Endothelial cell (in vitro differentiated cells): Measurements from ENCODE around the gene ATP6V0D1. TPM values are rescaled to one million over a fixed set of nuclear protein-coding genes. Genes with fewer than 3 reads are reported as not detected.

Experiments used
- DNase-seq: peaks from one replicate; pipeline ENCODE4 v3.0.0; 2021; ENCODE audit warnings: low spot score
- H3K27ac Mint-ChIP-seq: one replicate; pipeline ENCODE4 v1.8.0; 2021; ENCODE audit warnings: mixed read lengths, inconsistent platforms; ENCODE audit not compliant: unreplicated experiment
- H3K27me3 Mint-ChIP-seq: one replicate; pipeline ENCODE4 v1.8.0; 2021; ENCODE audit warnings: mild to moderate bottlenecking, moderate library complexity, mixed read lengths, inconsistent platforms; ENCODE audit not compliant: unreplicated experiment
- H3K36me3 Mint-ChIP-seq: one replicate; pipeline ENCODE4 v1.8.0; 2021; ENCODE audit warnings: mild to moderate bottlenecking, low read depth, mixed read lengths, inconsistent platforms; ENCODE audit not compliant: unreplicated experiment
- H3K4me1 Mint-ChIP-seq: one replicate; pipeline ENCODE4 v1.8.0; 2021; ENCODE audit warnings: mild to moderate bottlenecking, mixed read lengths, inconsistent platforms; ENCODE audit not compliant: unreplicated experiment
- H3K4me3 Mint-ChIP-seq: one replicate; pipeline ENCODE4 v1.8.0; 2021; ENCODE audit warnings: mild to moderate bottlenecking, mixed read lengths, inconsistent platforms; ENCODE audit not compliant: unreplicated experiment
- H3K9me3 Mint-ChIP-seq: one replicate; pipeline ENCODE4 v1.8.0; 2021; ENCODE audit warnings: mixed read lengths, inconsistent platforms; ENCODE audit not compliant: unreplicated experiment
- total RNA-seq: library from RNA; stranded (reverse); fragmentation: NEBNext Ultra II Directional; extraction: Animal tissue kit (Norgen Biotek cat#: 25700); gene quantifications from one replicate; pipeline ENCODE4 v1.2.1, GENCODE V29; 2021; ENCODE audit not compliant: unreplicated experiment
- TF ChIP-seq, protein P1 (sequence below): fragments of 200-600 bp; sonication (generic); IDR thresholded peaks from one replicate; pipeline ENCODE4 v1.5.0; 2021; ENCODE audit warnings: antibody characterized with exemption; ENCODE audit not compliant: unreplicated experiment

The ATP6V0D1 gene
- total RNA-seq, 1 donor from 2014 or later: 107 TPM

DNA sequence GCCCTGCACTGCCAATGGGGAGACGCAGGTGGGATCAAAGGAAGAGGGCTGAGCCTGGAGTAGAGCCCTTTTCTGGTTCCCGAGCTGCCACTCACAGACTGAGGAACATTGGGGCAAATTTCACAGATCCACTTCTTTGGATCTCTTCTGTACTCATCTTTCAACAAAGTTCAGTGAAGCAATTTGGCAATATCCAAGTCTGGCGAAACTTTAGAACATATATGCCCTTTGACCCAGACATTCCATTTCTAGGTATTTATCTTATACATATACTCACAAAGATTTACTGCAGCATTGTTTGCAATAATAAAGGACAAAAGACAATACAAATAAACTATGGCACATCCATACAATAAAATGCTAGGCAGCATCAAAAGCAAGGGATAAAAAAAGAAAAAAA, 69.6 kb downstream of the ATP6V0D1 start:
- H3K27ac Mint-ChIP-seq: no peak overlapping the region
- H3K36me3 Mint-ChIP-seq: peaks cover 12% of the 10 kb centered on the region
- H3K4me1 Mint-ChIP-seq: peaks cover 9% of the 10 kb centered on the region
- H3K4me3 Mint-ChIP-seq: no peak overlapping the region
- DNase-seq: no peak
- peaks cover 4% of the 10 kb centered on the region for H3K27me3 Mint-ChIP-seq
- TF ChIP-seq, protein P1, sequence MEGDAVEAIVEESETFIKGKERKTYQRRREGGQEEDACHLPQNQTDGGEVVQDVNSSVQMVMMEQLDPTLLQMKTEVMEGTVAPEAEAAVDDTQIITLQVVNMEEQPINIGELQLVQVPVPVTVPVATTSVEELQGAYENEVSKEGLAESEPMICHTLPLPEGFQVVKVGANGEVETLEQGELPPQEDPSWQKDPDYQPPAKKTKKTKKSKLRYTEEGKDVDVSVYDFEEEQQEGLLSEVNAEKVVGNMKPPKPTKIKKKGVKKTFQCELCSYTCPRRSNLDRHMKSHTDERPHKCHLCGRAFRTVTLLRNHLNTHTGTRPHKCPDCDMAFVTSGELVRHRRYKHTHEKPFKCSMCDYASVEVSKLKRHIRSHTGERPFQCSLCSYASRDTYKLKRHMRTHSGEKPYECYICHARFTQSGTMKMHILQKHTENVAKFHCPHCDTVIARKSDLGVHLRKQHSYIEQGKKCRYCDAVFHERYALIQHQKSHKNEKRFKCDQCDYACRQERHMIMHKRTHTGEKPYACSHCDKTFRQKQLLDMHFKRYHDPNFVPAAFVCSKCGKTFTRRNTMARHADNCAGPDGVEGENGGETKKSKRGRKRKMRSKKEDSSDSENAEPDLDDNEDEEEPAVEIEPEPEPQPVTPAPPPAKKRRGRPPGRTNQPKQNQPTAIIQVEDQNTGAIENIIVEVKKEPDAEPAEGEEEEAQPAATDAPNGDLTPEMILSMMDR: no peak
- no peaks in the 10 kb centered on the region for H3K9me3 Mint-ChIP-seq

DNA sequence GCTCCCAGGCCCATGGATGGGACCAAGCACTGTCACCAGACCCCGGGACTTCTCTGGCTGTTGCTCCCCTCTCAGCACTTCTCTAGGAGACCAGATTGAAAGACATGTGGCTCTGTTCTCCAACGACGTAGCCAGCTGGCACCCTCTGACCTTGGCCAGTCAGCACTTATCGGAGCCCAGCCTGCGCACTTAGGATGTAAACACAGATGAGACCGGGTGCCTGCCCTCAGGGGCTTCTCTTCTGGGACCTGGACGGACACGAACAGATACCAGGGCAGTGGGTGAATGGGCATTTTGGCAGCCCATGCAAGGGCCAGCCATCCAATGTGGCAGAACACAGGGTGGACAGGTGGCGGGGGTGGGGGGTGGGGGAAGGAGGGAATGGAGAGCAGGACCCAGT, 71.3 kb downstream of the ATP6V0D1 start:
- TF ChIP-seq, protein P1: no peak
- H3K27me3 Mint-ChIP-seq: peaks cover 4% of the 10 kb centered on the region
- H3K36me3 Mint-ChIP-seq: peaks cover 11% of the 10 kb centered on the region
- DNase-seq: no peak
- peaks cover 5% of the 10 kb centered on the region for H3K4me1 Mint-ChIP-seq
- H3K9me3 Mint-ChIP-seq: no peaks in the 10 kb centered on the region
- H3K4me3 Mint-ChIP-seq: no peak overlapping the region
- no peak overlapping the region for H3K27ac Mint-ChIP-seq

DNA sequence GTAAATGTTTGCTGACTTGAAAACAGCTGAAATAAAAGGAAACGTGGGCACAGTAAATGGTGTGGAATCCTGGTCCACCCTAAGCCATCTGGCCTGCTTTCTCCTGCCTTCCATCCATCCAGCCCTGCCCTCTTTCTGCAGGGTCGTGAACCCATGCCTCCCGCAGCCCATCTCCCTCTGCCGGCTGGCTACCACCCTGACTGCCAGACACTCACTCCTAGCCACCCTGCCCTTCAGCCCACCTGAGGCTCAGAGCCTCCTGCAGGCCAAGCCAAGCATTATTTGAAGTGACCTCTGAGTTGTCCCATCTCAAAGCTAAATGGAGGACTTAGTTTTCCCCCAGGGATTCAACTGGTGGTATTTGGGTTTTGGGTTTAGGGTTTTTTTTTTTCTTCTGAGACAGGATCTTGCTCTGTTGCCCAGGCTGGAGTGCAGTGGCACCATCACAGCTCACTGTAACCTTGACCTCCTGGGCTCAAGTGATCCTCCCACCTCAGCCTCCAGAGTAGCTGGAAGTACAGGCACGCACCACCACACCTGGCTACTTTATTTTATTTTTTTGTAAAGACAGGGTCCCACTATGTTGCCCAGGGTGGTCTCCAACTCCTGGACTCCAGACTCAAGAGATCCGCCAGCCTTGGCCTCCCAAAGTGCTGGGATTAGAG, 73.0 kb downstream of the ATP6V0D1 start:
- H3K27me3 Mint-ChIP-seq: peaks cover 6% of the 10 kb centered on the region
- H3K36me3 Mint-ChIP-seq: peaks cover 9% of the 10 kb centered on the region
- TF ChIP-seq, protein P1: no peak
- no peak overlapping the region for H3K27ac Mint-ChIP-seq
- no peaks in the 10 kb centered on the region for H3K9me3 Mint-ChIP-seq
- H3K4me1 Mint-ChIP-seq: peaks cover 11% of the 10 kb centered on the region
- DNase-seq: no peak
- H3K4me3 Mint-ChIP-seq: no peak overlapping the region

DNA sequence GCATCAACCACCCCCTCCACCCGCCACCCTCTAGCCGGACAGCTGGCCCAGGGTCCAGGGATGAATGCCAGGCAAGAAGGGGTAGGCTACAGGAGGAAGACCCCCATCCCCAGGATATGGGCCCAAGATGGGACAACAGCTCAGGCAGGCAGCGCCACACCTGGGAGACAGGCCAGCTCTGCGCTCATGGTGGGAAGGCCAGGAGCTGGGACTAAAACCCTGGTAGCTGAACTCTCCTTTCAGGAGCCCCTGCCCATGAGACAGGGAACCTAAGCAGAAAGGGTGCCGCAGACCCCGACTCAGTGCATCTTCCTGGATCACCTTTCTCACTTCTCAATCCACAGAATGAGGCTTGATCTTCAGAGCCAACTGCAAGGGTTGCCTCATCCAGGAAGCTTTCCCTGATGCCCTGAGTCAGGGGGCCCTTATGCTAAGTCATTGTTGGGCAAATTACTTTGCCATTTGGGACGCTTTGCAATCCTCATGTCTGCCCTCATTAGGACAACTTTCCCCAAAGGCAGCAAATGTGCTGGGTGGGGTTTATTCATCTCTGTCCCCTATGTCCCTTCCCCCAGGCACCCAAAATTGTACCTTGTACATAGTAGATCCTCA, 73.7 kb downstream of the ATP6V0D1 start:
- Mint-ChIP-seq H3K27me3 (peaks cover 6% of the 10 kb centered on the region), H3K36me3 (peaks cover 9% of the 10 kb centered on the region), H3K4me3 (no peak overlapping the region), H3K27ac (no peak overlapping the region), H3K9me3 (no peaks in the 10 kb centered on the region), H3K4me1 (peaks cover 13% of the 10 kb centered on the region)
- TF ChIP-seq, protein P1: no peak
- no peak for DNase-seq

DNA sequence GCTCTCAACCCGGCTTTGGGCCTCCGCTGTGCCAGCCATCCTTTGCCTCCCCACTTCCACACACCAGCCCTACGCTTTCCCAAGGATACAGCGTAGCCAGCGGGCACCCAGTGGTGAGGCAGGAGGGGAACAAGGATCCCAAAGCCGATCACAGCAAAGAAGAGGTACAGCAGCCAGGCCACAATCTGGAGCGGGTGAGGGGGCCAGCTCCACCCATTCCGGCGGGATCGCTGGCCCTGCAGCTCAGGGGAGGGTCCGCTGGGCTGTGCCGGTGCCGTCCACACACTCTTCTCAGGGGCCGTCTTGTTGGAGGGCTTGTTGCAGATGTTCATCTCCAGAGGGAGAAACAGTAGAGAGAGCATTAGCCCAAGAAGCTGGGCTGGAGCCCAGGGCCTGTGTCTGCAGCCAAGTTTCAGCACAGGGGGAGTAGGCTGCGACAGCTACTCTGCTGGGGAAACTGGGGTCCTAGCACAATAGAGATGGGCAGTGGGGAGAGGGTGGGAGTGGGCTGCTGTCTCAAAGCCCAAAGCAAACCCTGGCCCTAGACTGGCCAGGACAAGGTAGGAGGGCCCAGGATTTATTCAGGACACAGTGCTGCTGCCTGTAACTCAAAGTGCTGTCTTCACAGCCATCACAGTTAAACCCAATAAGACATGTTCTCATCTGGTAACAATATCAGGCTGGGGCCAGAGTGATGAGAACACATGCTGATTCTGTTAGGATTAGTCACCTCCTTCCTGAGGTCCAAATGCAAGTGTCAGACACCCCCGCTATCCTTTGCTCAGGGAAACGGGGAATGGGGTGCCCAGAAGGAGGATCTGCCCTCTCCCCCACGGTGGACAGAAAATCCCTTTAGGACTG, 74.6 kb downstream of the ATP6V0D1 start:
- no peak for DNase-seq
- peaks cover 9% of the 10 kb centered on the region for H3K36me3 Mint-ChIP-seq
- H3K9me3 Mint-ChIP-seq: no peaks in the 10 kb centered on the region
- H3K4me3 Mint-ChIP-seq: no peak overlapping the region
- H3K27ac Mint-ChIP-seq: no peak overlapping the region
- TF ChIP-seq, protein P1: no peak
- peaks cover 6% of the 10 kb centered on the region for H3K27me3 Mint-ChIP-seq
- peaks cover 13% of the 10 kb centered on the region for H3K4me1 Mint-ChIP-seq
